Neural cell (in vitro differentiated cells): ENCODE data around the gene WFIKKN1. TPM values are rescaled to one million over a fixed set of nuclear protein-coding genes. Genes with fewer than 3 reads are reported as not detected.

Experiments used
- H2AFZ ChIP-seq: fragments of 200-600, 300-800 bp; sonication (generic), shearing (Covaris generic); 2 replicates; pipeline ENCODE4 v1.6.0; 2014; ENCODE audit warnings: low read depth, mild to moderate bottlenecking, antibody characterized with exemption, low read length, moderate library complexity
- H3F3A ChIP-seq: fragments of 200-600 bp; shearing (Covaris generic); 2 replicates; pipeline ENCODE4 v1.6.1; 2016; ENCODE audit warnings: mild to moderate bottlenecking, moderate library complexity, mixed read lengths, antibody characterized with exemption, low read length; ENCODE audit not compliant: insufficient read depth, poor library complexity, severe bottlenecking
- H3K27ac ChIP-seq: fragments of 200-600, 300-800 bp; sonication (generic), shearing (Covaris generic); 2 replicates; pipeline ENCODE4 v1.5.1; 2014; ENCODE audit warnings: mild to moderate bottlenecking, low read length, moderate library complexity
- H3K27me3 ChIP-seq: fragments of 300-800, 200-600 bp; sonication (generic), shearing (Covaris generic); 2 replicates; pipeline ENCODE4 v1.6.0; 2014; ENCODE audit warnings: mild to moderate bottlenecking, low read depth, low read length, moderate library complexity; ENCODE audit not compliant: insufficient read depth
- H3K36me3 ChIP-seq: fragments of 300-800, 200-600 bp; sonication (generic), shearing (Covaris generic); 2 replicates; pipeline ENCODE4 v1.5.1; 2014; ENCODE audit warnings: mild to moderate bottlenecking, antibody characterized with exemption, low read length, moderate library complexity; ENCODE audit not compliant: insufficient read depth
- H3K4me2 ChIP-seq: fragments of 300-800, 200-600 bp; sonication (generic), shearing (Covaris generic); 2 replicates; pipeline ENCODE4 v1.6.0; 2014; ENCODE audit warnings: mild to moderate bottlenecking, low read length
- H3K4me3 ChIP-seq: fragments of 300-800, 200-600 bp; sonication (generic), shearing (Covaris generic); 2 replicates; pipeline ENCODE4 v1.5.1; 2014; ENCODE audit warnings: mild to moderate bottlenecking, low read length, moderate library complexity
- H3K79me2 ChIP-seq: fragments of 200-600 bp; shearing (Covaris generic); replicated peaks from 2 replicates; pipeline ENCODE4 v1.6.0; 2014; ENCODE audit warnings: mild to moderate bottlenecking, low read length, moderate library complexity; ENCODE audit not compliant: insufficient read depth
- H3K9ac ChIP-seq: fragments of 300-800, 200-600 bp; sonication (generic), shearing (Covaris generic); 2 replicates; pipeline ENCODE4 v1.6.1; 2016; ENCODE audit warnings: mild to moderate bottlenecking, low read length, mixed read lengths
- H3K9me2 ChIP-seq: fragments of 200-600 bp; shearing (Covaris generic); 2 replicates; pipeline ENCODE4 v1.6.1; 2016; ENCODE audit warnings: mild to moderate bottlenecking, low read length, mixed read lengths; ENCODE audit not compliant: insufficient read depth
- H3K9me3 ChIP-seq: fragments of 200-600, 300-800 bp; sonication (generic), shearing (Covaris generic); 2 replicates; pipeline ENCODE4 v1.6.1; 2016; ENCODE audit warnings: mild to moderate bottlenecking, mixed run types, low read length, moderate library complexity, mixed read lengths
- H4K20me1 ChIP-seq: fragments of 200-600 bp; shearing (Covaris generic); 2 replicates; pipeline ENCODE4 v1.6.1; 2016; ENCODE audit warnings: mild to moderate bottlenecking, mixed run types; ENCODE audit not compliant: insufficient read depth
- EP300 ChIP-seq: fragments of 450-650 bp; conservative IDR thresholded peaks from 2 replicates; pipeline ENCODE4 v1.6.1; 2014; ENCODE audit warnings: antibody characterized with exemption, mild to moderate bottlenecking, moderate library complexity; ENCODE audit not compliant: poor library complexity, severe bottlenecking
- EZH2 ChIP-seq: fragments of 200-600, 300-800 bp; shearing (Covaris generic), sonication (generic); IDR thresholded peaks from 2 replicates; pipeline ENCODE4 v1.6.1; 2014; ENCODE audit warnings: antibody characterized with exemption, low read length, borderline replicate concordance, mild to moderate bottlenecking; ENCODE audit not compliant: insufficient read depth, poor library complexity, severe bottlenecking
- MXI1 ChIP-seq: fragments of 450-650 bp; conservative IDR thresholded peaks from 2 replicates; pipeline ENCODE4 v1.6.1; 2014; ENCODE audit warnings: antibody characterized with exemption, mild to moderate bottlenecking; ENCODE audit not compliant: poor library complexity, severe bottlenecking
- POLR2AphosphoS5 ChIP-seq: IDR thresholded peaks from 2 replicates; pipeline ENCODE4 v1.6.1; 2012
- RAD21 ChIP-seq: fragments of 450-650 bp; conservative IDR thresholded peaks from 2 replicates; pipeline ENCODE4 v1.6.1; 2014; ENCODE audit warnings: antibody characterized with exemption, mild to moderate bottlenecking, moderate library complexity
- SMC3 ChIP-seq: fragments of 450-650 bp; conservative IDR thresholded peaks from 2 replicates; pipeline ENCODE4 v1.6.1; 2014; ENCODE audit warnings: antibody characterized with exemption, mild to moderate bottlenecking, moderate library complexity; ENCODE audit not compliant: poor library complexity
- TAF1 ChIP-seq: IDR thresholded peaks from 2 replicates; pipeline ENCODE4 v1.6.1; 2012; ENCODE audit warnings: low read depth
- polyA plus RNA-seq: library from polyadenylated mRNA; depleted of rRNA; stranded (reverse); fragments of >200 nt; gene quantifications from 2 replicates; pipeline ENCODE4 v1.2.3, GENCODE V29; 2014
- TF ChIP-seq, protein P1 (sequence below): fragments of 450-650 bp; IDR thresholded peaks from 2 replicates; pipeline ENCODE4 v1.5.1; 2014; ENCODE audit warnings: antibody characterized with exemption, mild to moderate bottlenecking, moderate library complexity; ENCODE audit not compliant: poor library complexity, severe bottlenecking
- TF ChIP-seq, protein P2 (sequence below): IDR thresholded peaks from 2 replicates; pipeline ENCODE4 v1.6.1; 2012; ENCODE audit warnings: borderline replicate concordance

Gene WFIKKN1
- polyA plus RNA-seq, 1 donor from 2014 or later, result 0.43 TPM

DNA sequence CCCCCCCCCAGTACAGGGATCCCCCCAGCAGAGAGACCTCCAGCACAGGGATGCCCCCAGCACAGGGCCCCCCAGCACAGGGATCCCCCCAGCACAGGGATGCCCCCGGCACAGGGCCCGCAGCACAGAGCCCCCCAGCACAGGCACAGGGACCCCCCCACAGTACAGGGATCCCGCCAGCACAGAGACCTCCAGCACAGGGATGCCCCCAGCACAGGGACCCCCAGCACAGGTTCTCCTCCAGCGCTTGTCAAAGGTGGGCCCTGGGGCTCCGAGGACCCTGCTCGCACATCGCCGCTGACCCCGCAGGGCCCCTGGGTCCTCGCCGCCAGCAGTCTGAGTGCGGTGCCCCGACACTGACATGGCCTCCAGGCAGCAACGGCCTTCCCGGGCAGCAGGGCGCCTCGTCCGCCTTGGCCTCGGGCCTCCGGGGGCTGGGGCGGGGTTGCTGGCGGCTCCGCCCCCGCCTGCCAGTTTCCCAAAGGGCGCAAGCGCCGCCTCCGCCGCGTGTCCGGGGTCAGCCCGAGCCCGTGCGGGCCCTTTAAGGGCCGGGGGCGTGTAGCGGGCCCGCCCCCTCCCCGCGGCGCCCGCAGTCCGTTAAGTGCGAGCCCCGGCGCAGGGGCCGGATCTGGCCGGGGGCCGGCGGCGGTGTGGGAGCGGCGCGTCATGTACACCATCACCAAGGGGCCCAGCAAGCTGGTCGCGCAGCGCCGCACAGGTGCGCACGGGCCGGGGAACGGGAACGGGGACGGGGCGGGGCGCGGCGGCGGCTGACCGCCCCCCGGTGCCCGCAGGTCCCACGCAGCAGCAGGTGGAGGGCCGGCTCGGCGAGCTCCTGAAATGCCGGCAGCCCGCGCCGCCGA, 10.8 kb downstream of the WFIKKN1 start, which contains the start of gene MCRIP2:
Gene MCRIP2 (plus strand): TSS at position 503 of the 863 bp plus-strand sequence. CDS start 164 bp downstream, at position 667.
- Histone ChIP-seq H3K27me3 (no peaks in the 10 kb centered on the region), H3K4me3 (peak within 1 kb of the TSS; percentile 82), H3K4me2 (peak within 1 kb of the TSS; percentile 70), H3K27ac (peak within 1 kb of the TSS; percentile 20), H2AFZ (no peak within 1 kb of the TSS), H3K9ac (peak within 1 kb of the TSS; percentile 77), H3K79me2 (no peaks in the 10 kb centered on the region), H3K9me2 (no peaks in the 10 kb centered on the region), H3F3A (no peaks in the 10 kb centered on the region), H3K36me3 (no peaks in the 10 kb centered on the region), H3K9me3 (no peaks in the 10 kb centered on the region), H4K20me1 (no peaks in the 10 kb centered on the region)
- TF ChIP-seq, protein P1, sequence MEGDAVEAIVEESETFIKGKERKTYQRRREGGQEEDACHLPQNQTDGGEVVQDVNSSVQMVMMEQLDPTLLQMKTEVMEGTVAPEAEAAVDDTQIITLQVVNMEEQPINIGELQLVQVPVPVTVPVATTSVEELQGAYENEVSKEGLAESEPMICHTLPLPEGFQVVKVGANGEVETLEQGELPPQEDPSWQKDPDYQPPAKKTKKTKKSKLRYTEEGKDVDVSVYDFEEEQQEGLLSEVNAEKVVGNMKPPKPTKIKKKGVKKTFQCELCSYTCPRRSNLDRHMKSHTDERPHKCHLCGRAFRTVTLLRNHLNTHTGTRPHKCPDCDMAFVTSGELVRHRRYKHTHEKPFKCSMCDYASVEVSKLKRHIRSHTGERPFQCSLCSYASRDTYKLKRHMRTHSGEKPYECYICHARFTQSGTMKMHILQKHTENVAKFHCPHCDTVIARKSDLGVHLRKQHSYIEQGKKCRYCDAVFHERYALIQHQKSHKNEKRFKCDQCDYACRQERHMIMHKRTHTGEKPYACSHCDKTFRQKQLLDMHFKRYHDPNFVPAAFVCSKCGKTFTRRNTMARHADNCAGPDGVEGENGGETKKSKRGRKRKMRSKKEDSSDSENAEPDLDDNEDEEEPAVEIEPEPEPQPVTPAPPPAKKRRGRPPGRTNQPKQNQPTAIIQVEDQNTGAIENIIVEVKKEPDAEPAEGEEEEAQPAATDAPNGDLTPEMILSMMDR, result no peak
- no peak for TF ChIP-seq RAD21
- TF ChIP-seq TAF1, result no peak
- peak; percentile 23 for TF ChIP-seq EP300
- peak; percentile 71 for TF ChIP-seq POLR2AphosphoS5
- TF ChIP-seq MXI1, result peak; percentile 81
- TF ChIP-seq SMC3, result peak; percentile 16
- TF ChIP-seq EZH2, result no peak
- TF ChIP-seq, protein P2, sequence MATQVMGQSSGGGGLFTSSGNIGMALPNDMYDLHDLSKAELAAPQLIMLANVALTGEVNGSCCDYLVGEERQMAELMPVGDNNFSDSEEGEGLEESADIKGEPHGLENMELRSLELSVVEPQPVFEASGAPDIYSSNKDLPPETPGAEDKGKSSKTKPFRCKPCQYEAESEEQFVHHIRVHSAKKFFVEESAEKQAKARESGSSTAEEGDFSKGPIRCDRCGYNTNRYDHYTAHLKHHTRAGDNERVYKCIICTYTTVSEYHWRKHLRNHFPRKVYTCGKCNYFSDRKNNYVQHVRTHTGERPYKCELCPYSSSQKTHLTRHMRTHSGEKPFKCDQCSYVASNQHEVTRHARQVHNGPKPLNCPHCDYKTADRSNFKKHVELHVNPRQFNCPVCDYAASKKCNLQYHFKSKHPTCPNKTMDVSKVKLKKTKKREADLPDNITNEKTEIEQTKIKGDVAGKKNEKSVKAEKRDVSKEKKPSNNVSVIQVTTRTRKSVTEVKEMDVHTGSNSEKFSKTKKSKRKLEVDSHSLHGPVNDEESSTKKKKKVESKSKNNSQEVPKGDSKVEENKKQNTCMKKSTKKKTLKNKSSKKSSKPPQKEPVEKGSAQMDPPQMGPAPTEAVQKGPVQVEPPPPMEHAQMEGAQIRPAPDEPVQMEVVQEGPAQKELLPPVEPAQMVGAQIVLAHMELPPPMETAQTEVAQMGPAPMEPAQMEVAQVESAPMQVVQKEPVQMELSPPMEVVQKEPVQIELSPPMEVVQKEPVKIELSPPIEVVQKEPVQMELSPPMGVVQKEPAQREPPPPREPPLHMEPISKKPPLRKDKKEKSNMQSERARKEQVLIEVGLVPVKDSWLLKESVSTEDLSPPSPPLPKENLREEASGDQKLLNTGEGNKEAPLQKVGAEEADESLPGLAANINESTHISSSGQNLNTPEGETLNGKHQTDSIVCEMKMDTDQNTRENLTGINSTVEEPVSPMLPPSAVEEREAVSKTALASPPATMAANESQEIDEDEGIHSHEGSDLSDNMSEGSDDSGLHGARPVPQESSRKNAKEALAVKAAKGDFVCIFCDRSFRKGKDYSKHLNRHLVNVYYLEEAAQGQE, result peak; percentile 28

DNA sequence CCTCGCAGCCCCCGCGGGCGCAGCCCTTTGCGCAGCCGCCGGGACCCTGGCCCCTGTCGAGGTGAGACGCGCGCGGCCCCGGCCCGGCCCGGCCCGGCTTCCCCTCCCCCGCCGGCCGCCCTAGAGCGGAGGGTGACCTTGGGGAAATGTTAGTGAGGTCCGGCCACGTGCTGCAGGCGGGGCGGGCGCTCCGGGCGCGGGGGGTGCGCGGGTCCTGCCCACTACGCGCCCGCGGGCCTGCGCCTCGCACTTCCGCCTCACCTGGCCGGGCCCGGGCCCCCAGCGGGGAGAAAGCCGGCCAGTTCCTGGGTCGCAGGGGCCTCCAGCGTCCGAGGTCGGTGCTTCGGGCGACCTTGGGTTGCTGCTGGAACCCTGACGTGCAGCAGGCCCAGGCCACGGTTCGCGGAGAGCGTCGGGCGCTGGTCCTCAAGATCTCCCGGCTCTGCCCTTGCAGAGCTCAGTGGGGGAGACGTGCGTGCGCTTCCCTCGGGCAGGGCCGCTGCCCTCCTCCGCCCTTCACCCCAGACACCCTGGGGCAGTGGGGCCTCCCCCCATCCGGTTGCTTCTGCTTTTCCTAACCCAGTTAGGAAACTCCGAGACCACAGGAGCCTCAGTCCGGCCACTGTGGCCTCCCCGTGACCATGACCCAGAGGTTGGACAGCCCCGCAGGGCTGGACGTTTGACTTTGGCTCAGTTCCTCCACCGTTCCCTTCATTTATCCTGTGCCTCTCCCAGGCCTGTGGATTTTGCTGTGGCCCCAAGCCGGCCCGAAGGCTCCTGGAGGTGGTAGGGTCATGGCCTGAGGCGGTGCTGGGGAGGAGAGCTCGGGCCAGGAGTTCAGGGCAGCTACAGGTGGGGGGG, 11.6 kb downstream of the WFIKKN1 start:
- H3K27ac ChIP-seq, result no peak overlapping the region
- peak overlapping the region; percentile 77 for H3K9ac ChIP-seq
- no peaks in the 10 kb centered on the region for H3K9me3 ChIP-seq
- H3K36me3 ChIP-seq, result no peaks in the 10 kb centered on the region
- peak overlapping the region; percentile 82 for H3K4me3 ChIP-seq
- peak overlapping the region; percentile 39 for H3K4me2 ChIP-seq
- H4K20me1 ChIP-seq, result no peaks in the 10 kb centered on the region
- H3K79me2 ChIP-seq, result no peaks in the 10 kb centered on the region
- no peak for TF ChIP-seq RAD21
- peak; percentile 7 for TF ChIP-seq MXI1
- H3K9me2 ChIP-seq, result no peaks in the 10 kb centered on the region
- H3F3A ChIP-seq, result no peaks in the 10 kb centered on the region
- no peaks in the 10 kb centered on the region for H3K27me3 ChIP-seq
- H2AFZ ChIP-seq, result no peak overlapping the region
